OCI-LY7 (cell line): ENCODE data around the gene ATR. TPM values are rescaled to one million over a fixed set of nuclear protein-coding genes. Genes with fewer than 3 reads are reported as not detected.
A peak's percentile ranks its signal among the peaks of the same experiment; 100 is the strongest.

Source experiments
- BruUV-seq: library from RNA; stranded (reverse); fragments of 400-500 nt; replicated peaks from 2 replicates; lab custom pipeline; 2021; lab: Mats Ljungman, UMichigan
- CTCF ChIA-PET: fragments of 300-600 bp; sonication (Branson Sonifier 250); formaldehyde crosslinking; loops from one replicate; lab custom pipeline; 2022; ENCODE audit warnings: antibody characterized with exemption; ENCODE audit not compliant: unreplicated experiment; lab: Charles Lee
- POLR2A ChIA-PET: fragments of 300-600 bp; sonication (Branson Sonifier 250); formaldehyde crosslinking; loops from one replicate; lab custom pipeline; 2022; ENCODE audit warnings: antibody characterized with exemption; lab: Charles Lee
- DNase-seq: peaks from one replicate; pipeline ENCODE4 v3.0.0-alpha.2; 2015; ENCODE audit warnings: low spot score
- H2AFZ ChIP-seq: fragments of 200-600 bp; sonication (generic), shearing (Covaris generic); 2 replicates; pipeline ENCODE4 v1.6.1; 2014; ENCODE audit warnings: mild to moderate bottlenecking, antibody characterized with exemption, low read length, moderate library complexity
- H3K27ac ChIP-seq: fragments of 200-600 bp; sonication (generic); 2 replicates; pipeline ENCODE4 v1.5.1; 2014; ENCODE audit warnings: mixed run types, low read depth, mild to moderate bottlenecking, moderate library complexity, low read length, inconsistent platforms; ENCODE audit not compliant: poor library complexity, severe bottlenecking
- H3K36me3 ChIP-seq: fragments of 200-600 bp; sonication (generic); 2 replicates; pipeline ENCODE4 v1.6.1; 2014; ENCODE audit warnings: mild to moderate bottlenecking, antibody characterized with exemption, low read length, moderate library complexity, mixed read lengths; ENCODE audit not compliant: insufficient read depth
- H3K4me1 ChIP-seq: fragments of 200-600 bp; sonication (generic); 2 replicates; pipeline ENCODE4 v1.5.1; 2014; ENCODE audit warnings: mild to moderate bottlenecking, low read length; ENCODE audit not compliant: insufficient read depth, poor library complexity, severe bottlenecking
- H3K4me2 ChIP-seq: fragments of 200-600 bp; sonication (generic); 2 replicates; pipeline ENCODE4 v1.6.1; 2014; ENCODE audit warnings: mild to moderate bottlenecking, low read length
- H3K4me3 ChIP-seq: fragments of 200-600 bp; sonication (generic); 2 replicates; pipeline ENCODE4 v1.5.1; 2014; ENCODE audit warnings: mild to moderate bottlenecking, low read depth, low read length; ENCODE audit not compliant: poor library complexity, severe bottlenecking
- H3K79me2 ChIP-seq: fragments of 200-600 bp; sonication (generic); 2 replicates; pipeline ENCODE4 v1.6.1; 2016; ENCODE audit warnings: low read depth, mild to moderate bottlenecking, low read length, moderate library complexity, mixed read lengths; ENCODE audit not compliant: insufficient read depth
- H3K9me2 ChIP-seq: fragments of 200-600 bp; sonication (generic); 2 replicates; pipeline ENCODE4 v1.6.1; 2016; ENCODE audit warnings: mild to moderate bottlenecking, low read length, mixed read lengths; ENCODE audit not compliant: insufficient read depth
- H3K9me3 ChIP-seq: fragments of 200-600 bp; sonication (generic); 2 replicates; pipeline ENCODE4 v1.6.1; 2014; ENCODE audit warnings: mild to moderate bottlenecking, mixed run types, low read length, mixed read lengths
- H4K20me1 ChIP-seq: fragments of 200-600 bp; sonication (generic); 2 replicates; pipeline ENCODE4 v1.6.1; 2014; ENCODE audit warnings: mild to moderate bottlenecking, antibody characterized with exemption, low read length, moderate library complexity, mixed read lengths; ENCODE audit not compliant: insufficient read depth
- CTCF ChIP-seq: fragments of 200-600 bp; sonication (generic); conservative IDR thresholded peaks from 2 replicates; pipeline ENCODE4 v1.5.1; 2014; ENCODE audit warnings: mild to moderate bottlenecking, antibody characterized with exemption, low read length, moderate library complexity, mixed read lengths
- EZH2phosphoT487 ChIP-seq: fragments of 200-600 bp; sonication (generic); IDR thresholded peaks from 2 replicates; pipeline ENCODE4 v1.6.1; 2018; ENCODE audit warnings: low read depth, borderline replicate concordance, mild to moderate bottlenecking, mixed run types, antibody characterized with exemption, low read length, moderate library complexity, mixed read lengths
- intact Hi-C: fragments of 100-400 bp; cut with micrococcal nuclease; formaldehyde crosslinking; loops from one replicate; pipeline ENCODE4 v1.10.0; 2022; ENCODE audit not compliant: unreplicated experiment
- total RNA-seq, 2 experiments: library from RNA; depleted of rRNA in 1 of 2; stranded (reverse); fragments of >200 nt in 1 of 2; shearing (Covaris generic) in 1 of 2; gene quantifications; 2 replicates each; pipeline ENCODE4 v1.2.3, GENCODE V29; 2014 to 2022

The ATR gene
- total RNA-seq, 2 experiments from 2014 or later: 27.1 to 49.5 TPM

GRCh38 chr3:142484912-142485435 is 93.6 kb downstream of the ATR start:
- Histone ChIP-seq H4K20me1 (no peaks in the 10 kb centered on the region), H3K79me2 (no peaks in the 10 kb centered on the region), H3K36me3 (peaks cover 92% of the 10 kb centered on the region), H3K4me2 (no peak overlapping the region), H3K9me2 (no peaks in the 10 kb centered on the region), H2AFZ (no peak overlapping the region), H3K4me3 (no peak overlapping the region), H3K4me1 (no peaks in the 10 kb centered on the region), H3K9me3 (peaks cover 6% of the 10 kb centered on the region), H3K27ac (no peak overlapping the region)
- TF ChIP-seq EZH2phosphoT487: no peak
- no peak for TF ChIP-seq CTCF
- DNase-seq: no peak
- BruUV-seq: no TSS peak
- intact Hi-C loops: no loop called here
- ChIA-PET POLR2A (interaction anchor here (1.2 kb wide), 2 partner anchors 11 to 14 kb away, joined by 3 to 7 read pairs; no protein-coding TSS in a partner anchor), CTCF (no interaction called here)

- Histone ChIP-seq H3K27ac (no peak overlapping the region), H3K9me2 (no peaks in the 10 kb centered on the region), H3K36me3 (peaks cover 60% of the 10 kb centered on the region), H3K4me1 (no peaks in the 10 kb centered on the region), H2AFZ (no peak overlapping the region), H3K4me2 (no peak overlapping the region), H3K9me3 (peaks cover 6% of the 10 kb centered on the region), H3K4me3 (no peak overlapping the region), H4K20me1 (no peaks in the 10 kb centered on the region), H3K79me2 (no peaks in the 10 kb centered on the region)
- no TSS peak for BruUV-seq
- ChIA-PET POLR2A (interaction anchor here (0.6 to 1.8 kb wide), 2 partner anchors 18 to 24 kb away, joined by 3 to 4 read pairs; no protein-coding TSS in a partner anchor), CTCF (no interaction called here)
- DNase-seq: peak; percentile 10
- TF ChIP-seq EZH2phosphoT487 (no peak), CTCF (no peak)
- intact Hi-C loops: no loop called here
Observed at GRCh38 chr3:142481196-142481595, 97.3 kb downstream of the ATR start.

GRCh38 chr3:142470826-142471225 is 107.7 kb downstream of the ATR start:
- TSS peak; percentile 2 for BruUV-seq

More at GRCh38 chr3:142470826-142471225, 107.7 kb downstream of the ATR start:
- H3K4me3 ChIP-seq: no peak overlapping the region
- no peak for TF ChIP-seq CTCF
- no peak for TF ChIP-seq EZH2phosphoT487
- POLR2A ChIA-PET: no interaction called here
- H3K9me2 ChIP-seq: no peaks in the 10 kb centered on the region
- no peaks in the 10 kb centered on the region for H4K20me1 ChIP-seq
- peaks cover 10% of the 10 kb centered on the region; the same call in 1 of the 2 replicates for H3K9me3 ChIP-seq
- CTCF ChIA-PET: no interaction called here
- intact Hi-C loops: no loop called here
- H3K79me2 ChIP-seq: no peaks in the 10 kb centered on the region
- no peak for DNase-seq
- H2AFZ ChIP-seq: no peak overlapping the region
- H3K27ac ChIP-seq: no peak overlapping the region
- peaks cover 45% of the 10 kb centered on the region for H3K36me3 ChIP-seq
- no peak overlapping the region for H3K4me2 ChIP-seq
- H3K4me1 ChIP-seq: no peaks in the 10 kb centered on the region
